Karpas-422 (cell line): ENCODE data around the gene B4GALNT3. TPM values are rescaled to one million over a fixed set of nuclear protein-coding genes. Genes with fewer than 3 reads are reported as not detected.

Source experiments
- DNase-seq: peaks from one replicate; pipeline ENCODE4 v3.0.0-alpha.2; 2015
- H2AFZ ChIP-seq: fragments of 200-600 bp; sonication (generic); 2 replicates; pipeline ENCODE4 v1.6.1; 2014; ENCODE audit warnings: antibody characterized with exemption, low read length, mixed read lengths
- H3K27ac ChIP-seq: fragments of 200-600 bp; sonication (generic); 2 replicates; pipeline ENCODE4 v1.5.1; 2014; ENCODE audit warnings: mild to moderate bottlenecking, low read length, moderate library complexity
- H3K27me3 ChIP-seq: fragments of 200-600 bp; sonication (generic); 2 replicates; pipeline ENCODE4 v1.6.1; 2014; ENCODE audit warnings: low read length, mixed read lengths
- H3K36me3 ChIP-seq: fragments of 200-600 bp; sonication (generic); 2 replicates; pipeline ENCODE4 v1.6.1; 2014; ENCODE audit warnings: low read length, mixed read lengths; ENCODE audit not compliant: insufficient read depth
- H3K4me1 ChIP-seq: fragments of 200-600 bp; sonication (generic); 2 replicates; pipeline ENCODE4 v1.6.1; 2014; ENCODE audit warnings: mild to moderate bottlenecking, low read length, mixed read lengths
- H3K4me2 ChIP-seq: fragments of 200-600 bp; sonication (generic); 2 replicates; pipeline ENCODE4 v1.6.1; 2014; ENCODE audit warnings: low read length, low read depth, mild to moderate bottlenecking; ENCODE audit not compliant: poor library complexity, severe bottlenecking
- H3K4me3 ChIP-seq: fragments of 200-600 bp; sonication (generic); 2 replicates; pipeline ENCODE4 v1.5.1; 2014; ENCODE audit warnings: mild to moderate bottlenecking, antibody characterized with exemption, low read length, mixed read lengths
- H3K79me2 ChIP-seq: fragments of 200-600 bp; sonication (generic); 2 replicates; pipeline ENCODE4 v1.6.1; 2014; ENCODE audit warnings: mild to moderate bottlenecking, low read length, mixed read lengths
- H3K9ac ChIP-seq: fragments of 200-600 bp; sonication (generic); 2 replicates; pipeline ENCODE4 v1.6.0; 2014; ENCODE audit warnings: low read length
- H3K9me2 ChIP-seq: fragments of 200-600 bp; sonication (generic), shearing (Covaris generic); replicated peaks from 2 replicates; pipeline ENCODE4 v1.6.0; 2014; ENCODE audit warnings: mild to moderate bottlenecking, low read length, moderate library complexity; ENCODE audit not compliant: insufficient read depth
- H3K9me3 ChIP-seq: fragments of 300-700, 200-600 bp; sonication (generic); 2 replicates; pipeline ENCODE4 v1.6.1; 2014; ENCODE audit warnings: low read length, mixed read lengths
- H4K20me1 ChIP-seq: fragments of 200-600 bp; sonication (generic); 2 replicates; pipeline ENCODE4 v1.6.1; 2014; ENCODE audit warnings: mild to moderate bottlenecking, antibody characterized with exemption, low read length, low read depth; ENCODE audit not compliant: insufficient read depth
- total RNA-seq: library from RNA; depleted of rRNA; stranded (reverse); fragments of >200 nt; shearing (Covaris generic); gene quantifications from 2 replicates; pipeline ENCODE4 v1.2.3, GENCODE V29; 2014; ENCODE audit warnings: low replicate concordance

B4GALNT3 gene
- total RNA-seq, 1 experiment from 2014 or later = 0.30 TPM

DNA sequence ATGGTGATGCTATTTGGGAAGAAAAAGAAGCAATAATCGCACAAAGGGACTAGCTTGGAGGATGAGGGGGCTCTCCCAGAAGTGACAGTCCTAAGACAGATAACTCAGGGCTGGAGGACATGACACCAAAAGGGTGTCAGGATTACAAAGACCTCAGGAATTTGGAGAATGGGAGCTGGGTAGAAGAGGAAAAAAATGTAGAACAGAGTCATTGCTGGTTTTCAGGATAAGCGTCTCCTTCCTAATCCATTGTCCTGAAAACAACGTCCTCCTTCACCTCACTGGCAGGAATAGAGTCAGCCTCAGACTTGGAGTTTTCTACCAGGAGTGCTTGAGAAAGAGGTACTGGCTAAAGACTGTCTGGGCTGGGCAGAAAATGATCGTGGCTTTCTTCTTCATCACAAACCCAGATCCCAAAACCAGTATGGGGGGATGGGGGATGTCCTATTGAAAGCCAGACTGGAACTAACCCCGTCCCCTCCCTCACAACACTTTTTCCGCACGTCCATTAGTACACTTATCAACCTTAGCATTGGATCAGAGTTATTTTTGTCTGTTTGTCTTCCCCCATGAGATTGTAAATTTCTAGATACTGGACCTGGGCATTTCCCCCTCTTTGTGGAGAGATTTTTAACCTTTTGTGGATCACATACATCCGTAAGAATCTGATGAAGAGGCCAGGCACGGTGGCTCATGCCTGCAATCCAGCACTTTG lies 14.3 kb downstream of the B4GALNT3 start:
- Histone ChIP-seq H3K36me3 (no peaks in the 10 kb centered on the region), H3K4me2 (no peak overlapping the region), H3K9ac (no peak overlapping the region), H3K4me1 (no peaks in the 10 kb centered on the region; the same call in 1 of the 2 replicates), H2AFZ (no peak overlapping the region), H3K9me2 (no peaks in the 10 kb centered on the region), H3K79me2 (no peaks in the 10 kb centered on the region), H3K27me3 (no peaks in the 10 kb centered on the region), H4K20me1 (no peaks in the 10 kb centered on the region), H3K4me3 (no peak overlapping the region), H3K9me3 (no peaks in the 10 kb centered on the region), H3K27ac (no peak overlapping the region)
- DNase-seq = no peak

GRCh38 chr12:475286-475685 lies 15.5 kb downstream of the B4GALNT3 start:
- no peaks in the 10 kb centered on the region for H3K9me2 ChIP-seq
- H3K9ac ChIP-seq = no peak overlapping the region
- no peak overlapping the region for H3K27ac ChIP-seq
- H4K20me1 ChIP-seq = no peaks in the 10 kb centered on the region
- H3K36me3 ChIP-seq = no peaks in the 10 kb centered on the region
- DNase-seq = no peak
- no peak overlapping the region for H3K4me3 ChIP-seq
- H3K9me3 ChIP-seq = no peaks in the 10 kb centered on the region
- no peaks in the 10 kb centered on the region for H3K27me3 ChIP-seq
- no peak overlapping the region for H2AFZ ChIP-seq
- no peaks in the 10 kb centered on the region for H3K79me2 ChIP-seq
- H3K4me1 ChIP-seq = no peaks in the 10 kb centered on the region; the same call in 1 of the 2 replicates
- no peak overlapping the region for H3K4me2 ChIP-seq

DNA sequence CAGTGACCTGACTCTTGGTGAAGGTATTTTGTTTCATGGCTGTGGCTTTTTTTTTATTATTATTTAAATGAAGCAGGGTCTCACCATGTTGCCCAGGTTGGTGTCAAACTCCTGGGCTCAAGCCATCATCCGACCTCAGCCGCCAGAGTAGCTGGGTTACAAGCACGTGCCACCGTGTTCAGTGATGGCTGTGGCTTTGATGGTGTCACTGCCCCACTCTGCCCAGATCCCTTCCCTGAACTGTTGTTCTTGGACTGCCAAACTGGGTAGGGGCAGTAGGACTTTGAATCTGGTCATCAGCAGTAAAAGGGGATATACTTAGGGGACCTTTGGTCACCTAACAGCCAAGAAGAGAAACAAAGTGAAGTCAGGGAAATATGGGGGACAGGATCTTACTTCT lies 19.4 kb downstream of the B4GALNT3 start:
- no peak overlapping the region for H2AFZ ChIP-seq
- no peak overlapping the region for H3K4me3 ChIP-seq
- no peaks in the 10 kb centered on the region for H3K36me3 ChIP-seq
- no peaks in the 10 kb centered on the region for H3K9me2 ChIP-seq
- no peaks in the 10 kb centered on the region for H3K79me2 ChIP-seq
- H4K20me1 ChIP-seq = no peaks in the 10 kb centered on the region
- no peak overlapping the region for H3K4me2 ChIP-seq
- no peak overlapping the region for H3K27ac ChIP-seq
- H3K4me1 ChIP-seq = peaks cover 7% of the 10 kb centered on the region
- no peaks in the 10 kb centered on the region for H3K9me3 ChIP-seq
- DNase-seq = no peak
- H3K9ac ChIP-seq = no peak overlapping the region
- H3K27me3 ChIP-seq = no peaks in the 10 kb centered on the region

- Histone ChIP-seq H3K27me3 (no peaks in the 10 kb centered on the region), H3K27ac (no peak overlapping the region), H4K20me1 (no peaks in the 10 kb centered on the region), H3K4me2 (no peak overlapping the region), H3K36me3 (no peaks in the 10 kb centered on the region), H3K9ac (no peak overlapping the region), H3K79me2 (no peaks in the 10 kb centered on the region), H3K4me1 (peaks cover 9% of the 10 kb centered on the region), H2AFZ (no peak overlapping the region), H3K4me3 (no peak overlapping the region), H3K9me2 (no peaks in the 10 kb centered on the region), H3K9me3 (no peaks in the 10 kb centered on the region)
- no peak for DNase-seq
Measured at GRCh38 chr12:480831-481816, 21.4 kb downstream of the B4GALNT3 start.

DNA sequence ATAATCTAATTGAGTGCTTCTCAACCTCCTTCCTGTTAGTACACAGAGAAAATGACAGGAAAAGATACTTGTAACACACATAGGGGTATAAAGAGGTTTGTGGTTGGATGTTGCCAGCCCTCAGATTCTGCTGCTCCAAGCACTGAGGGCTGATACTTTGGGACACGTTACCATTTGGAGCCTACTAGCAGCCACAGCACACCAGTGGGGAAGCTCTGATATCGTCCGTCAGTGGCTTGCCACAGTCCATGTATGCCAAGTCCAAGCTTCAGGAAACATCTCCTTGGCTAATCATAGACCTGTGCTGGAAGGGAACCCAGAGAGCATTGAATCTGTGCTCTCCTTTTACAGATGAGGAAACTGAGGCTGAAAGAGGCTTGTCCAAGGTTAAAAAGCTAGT lies 22.3 kb downstream of the B4GALNT3 start:
- Histone ChIP-seq H3K27ac (no peak overlapping the region), H3K27me3 (no peaks in the 10 kb centered on the region), H3K79me2 (no peaks in the 10 kb centered on the region), H3K9ac (no peak overlapping the region), H4K20me1 (no peaks in the 10 kb centered on the region), H2AFZ (no peak overlapping the region), H3K4me2 (no peak overlapping the region), H3K9me3 (no peaks in the 10 kb centered on the region), H3K4me1 (peaks cover 9% of the 10 kb centered on the region), H3K4me3 (no peak overlapping the region), H3K9me2 (no peaks in the 10 kb centered on the region), H3K36me3 (no peaks in the 10 kb centered on the region)
- no peak for DNase-seq

DNA sequence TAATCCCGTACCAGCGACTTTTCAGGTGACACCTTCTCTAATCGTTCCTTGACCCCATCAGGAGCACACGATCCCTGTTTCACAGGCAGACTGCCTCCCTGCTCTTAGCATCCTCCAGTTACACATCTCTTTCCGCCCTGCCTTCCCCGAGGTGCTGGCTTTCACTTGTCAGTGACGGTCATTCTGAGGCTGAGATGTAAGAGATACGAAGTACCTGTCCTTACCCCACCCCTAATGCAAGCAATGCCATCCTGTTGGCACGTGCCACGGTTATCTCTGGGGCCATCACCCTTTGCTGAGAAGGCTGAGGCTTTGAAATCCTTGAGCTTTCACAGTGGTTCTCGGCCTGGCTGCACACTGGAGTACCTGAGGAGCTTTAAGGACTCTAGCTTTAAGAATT lies 24.4 kb downstream of the B4GALNT3 start:
- no peak overlapping the region for H2AFZ ChIP-seq
- no peak for DNase-seq
- H3K4me2 ChIP-seq = peak overlapping the region; percentile 42

DNA sequence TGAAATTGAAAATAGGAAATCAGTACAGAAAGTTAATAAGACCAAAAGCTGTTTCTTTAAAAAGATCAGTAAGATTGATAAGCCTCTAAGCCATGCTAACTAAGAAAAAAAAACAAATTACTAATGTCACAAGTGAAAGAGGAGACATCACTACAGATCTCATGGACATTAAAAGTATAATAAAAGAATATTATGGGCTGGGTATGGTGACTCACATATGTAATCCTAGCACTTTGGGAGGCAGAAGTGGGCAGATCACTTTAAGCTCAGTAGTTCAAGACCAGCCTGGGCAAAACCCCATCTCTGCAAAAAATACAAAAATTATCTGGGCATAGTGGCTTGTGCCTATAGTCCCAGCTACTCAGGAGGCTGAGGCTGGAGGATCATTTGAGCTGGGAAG lies 30.5 kb downstream of the B4GALNT3 start:
- no peak overlapping the region for H3K9ac ChIP-seq
- no peak overlapping the region for H3K4me3 ChIP-seq
- no peaks in the 10 kb centered on the region for H3K4me1 ChIP-seq
- H3K27ac ChIP-seq = no peak overlapping the region
- H3K4me2 ChIP-seq = no peak overlapping the region
- H3K36me3 ChIP-seq = no peaks in the 10 kb centered on the region
- no peaks in the 10 kb centered on the region for H3K9me3 ChIP-seq
- no peaks in the 10 kb centered on the region for H3K79me2 ChIP-seq
- H3K27me3 ChIP-seq = no peaks in the 10 kb centered on the region
- no peaks in the 10 kb centered on the region for H4K20me1 ChIP-seq
- H3K9me2 ChIP-seq = no peaks in the 10 kb centered on the region
- DNase-seq = no peak
- no peak overlapping the region for H2AFZ ChIP-seq

More for the DNA sequence above, 24.4 kb downstream of the B4GALNT3 start:
- peaks cover 9% of the 10 kb centered on the region for H3K4me1 ChIP-seq
- no peak overlapping the region for H3K27ac ChIP-seq
- no peaks in the 10 kb centered on the region for H3K9me2 ChIP-seq
- no peaks in the 10 kb centered on the region for H3K9me3 ChIP-seq
- H3K4me3 ChIP-seq = peak overlapping the region; percentile 23; the same call in 1 of the 2 replicates
- H3K9ac ChIP-seq = 0 out of 2 replicates have a peak overlapping the region, but pooled peaks have one; percentile 9
- no peaks in the 10 kb centered on the region for H3K79me2 ChIP-seq
- no peaks in the 10 kb centered on the region for H4K20me1 ChIP-seq
- no peaks in the 10 kb centered on the region for H3K36me3 ChIP-seq
- H3K27me3 ChIP-seq = no peaks in the 10 kb centered on the region

GRCh38 chr12:495466-495865 lies 35.7 kb downstream of the B4GALNT3 start:
- Histone ChIP-seq H3K4me2 (no peak overlapping the region), H3K27ac (no peak overlapping the region), H3K9me2 (no peaks in the 10 kb centered on the region), H4K20me1 (no peaks in the 10 kb centered on the region), H3K9me3 (no peaks in the 10 kb centered on the region), H3K79me2 (no peaks in the 10 kb centered on the region), H3K36me3 (no peaks in the 10 kb centered on the region), H3K4me1 (no peaks in the 10 kb centered on the region), H3K4me3 (no peak overlapping the region), H2AFZ (no peak overlapping the region), H3K9ac (no peak overlapping the region), H3K27me3 (no peaks in the 10 kb centered on the region)
- no peak for DNase-seq
